H9 (cell line): Measurements from ENCODE around the gene MEF2C. TPM values are rescaled to one million over a fixed set of nuclear protein-coding genes. Genes with fewer than 3 reads are reported as not detected.
A peak's percentile ranks its signal among the peaks of the same experiment; 100 is the strongest.

Source experiments
- DNase-seq: peaks from one replicate; pipeline ENCODE4 v3.0.0-alpha.2; 2017
- H2AFZ ChIP-seq: one replicate; pipeline ENCODE4 v1.6.1; 2013; ENCODE audit warnings: mild to moderate bottlenecking, low read length, control low read depth, moderate library complexity
- H2AK5ac ChIP-seq: 2 replicates; pipeline ENCODE4 v1.6.1; 2013; ENCODE audit warnings: low read length, control low read depth, mixed read lengths; ENCODE audit not compliant: insufficient read length
- H2BK120ac ChIP-seq: one replicate; pipeline ENCODE4 v1.6.1; 2013; ENCODE audit warnings: low read depth, mild to moderate bottlenecking, low read length, control low read depth, inconsistent platforms; ENCODE audit not compliant: poor library complexity, severe bottlenecking
- H2BK12ac ChIP-seq: 2 replicates; pipeline ENCODE4 v1.6.1; 2013; ENCODE audit warnings: low read length, control low read depth, mixed read lengths, low read depth; ENCODE audit not compliant: insufficient read length
- H2BK15ac ChIP-seq: 2 replicates; pipeline ENCODE4 v1.6.1; 2013; ENCODE audit warnings: low read depth, low read length, control low read depth
- H2BK20ac ChIP-seq: one replicate; pipeline ENCODE4 v1.6.1; 2013; ENCODE audit warnings: low read depth, mild to moderate bottlenecking, low read length, control low read depth, inconsistent platforms; ENCODE audit not compliant: poor library complexity, severe bottlenecking
- H2BK5ac ChIP-seq: 2 replicates; pipeline ENCODE4 v1.6.1; 2013; ENCODE audit warnings: low read length, control low read depth, mixed read lengths; ENCODE audit not compliant: insufficient read length
- H3K14ac ChIP-seq: 2 replicates; pipeline ENCODE4 v1.6.1; 2013; ENCODE audit warnings: low read length, control low read depth; ENCODE audit not compliant: insufficient read depth
- H3K18ac ChIP-seq: 2 replicates; pipeline ENCODE4 v1.6.1; 2013; ENCODE audit warnings: low read depth, mild to moderate bottlenecking, mixed read lengths, low read length, control low read depth; ENCODE audit not compliant: insufficient read length
- H3K23ac ChIP-seq: 2 replicates; pipeline ENCODE4 v1.6.1; 2013; ENCODE audit warnings: low read length, control low read depth, mixed read lengths, low read depth; ENCODE audit not compliant: insufficient read length
- H3K23me2 ChIP-seq: 2 replicates; pipeline ENCODE4 v1.6.1; 2013; ENCODE audit warnings: low read depth, mild to moderate bottlenecking, mixed read lengths, low read length, control low read depth; ENCODE audit not compliant: insufficient read length, poor library complexity, severe bottlenecking
- H3K27ac ChIP-seq: 2 replicates; pipeline ENCODE4 v1.5.1; 2013; ENCODE audit warnings: low read length, control low read depth, mixed read lengths, low read depth; ENCODE audit not compliant: insufficient read length
- H3K27me3 ChIP-seq: 2 replicates; pipeline ENCODE4 v1.6.1; 2013; ENCODE audit warnings: low read length, control low read depth, inconsistent platforms; ENCODE audit not compliant: insufficient read depth
- H3K4ac ChIP-seq: 2 replicates; pipeline ENCODE4 v1.6.1; 2013; ENCODE audit warnings: low read depth, mild to moderate bottlenecking, control low read depth, inconsistent platforms, low read length, moderate library complexity
- H3K4me1 ChIP-seq: 2 replicates; pipeline ENCODE4 v1.6.1; 2013; ENCODE audit warnings: low read length, control low read depth, inconsistent platforms; ENCODE audit not compliant: insufficient read depth
- H3K4me2 ChIP-seq: 2 replicates; pipeline ENCODE4 v1.6.1; 2013; ENCODE audit warnings: low read length, control low read depth, mixed read lengths; ENCODE audit not compliant: insufficient read length, insufficient read depth
- H3K56ac ChIP-seq: 2 replicates; pipeline ENCODE4 v1.6.1; 2013; ENCODE audit warnings: low read depth, mild to moderate bottlenecking, mixed read lengths, low read length, control low read depth; ENCODE audit not compliant: insufficient read length
- H3K79me1 ChIP-seq: 2 replicates; pipeline ENCODE4 v1.6.1; 2013; ENCODE audit warnings: low read depth, mild to moderate bottlenecking, moderate library complexity, low read length, control low read depth, inconsistent platforms; ENCODE audit not compliant: insufficient read depth, poor library complexity, severe bottlenecking
- H3K79me2 ChIP-seq: 2 replicates; pipeline ENCODE4 v1.6.1; 2013; ENCODE audit warnings: low read length, control low read depth, inconsistent platforms; ENCODE audit not compliant: insufficient read depth
- H3K9ac ChIP-seq: 2 replicates; pipeline ENCODE4 v1.6.1; 2013; ENCODE audit warnings: low read length, control low read depth, mixed read lengths; ENCODE audit not compliant: insufficient read length; ENCODE audit errors: extremely low read depth
- H3K9me3 ChIP-seq: one replicate; pipeline ENCODE4 v1.6.1; 2013; ENCODE audit warnings: low read depth, low read length, inconsistent platforms; ENCODE audit not compliant: control insufficient read depth
- H3T11ph ChIP-seq: one replicate; pipeline ENCODE4 v1.6.1; 2013; ENCODE audit warnings: mild to moderate bottlenecking, low read length, control low read depth, inconsistent platforms
- H4K20me1 ChIP-seq: one replicate; pipeline ENCODE4 v1.6.1; 2013; ENCODE audit not compliant: control insufficient read depth, insufficient read length, insufficient read depth
- H4K5ac ChIP-seq: 2 replicates; pipeline ENCODE4 v1.6.1; 2013; ENCODE audit warnings: low read depth, mild to moderate bottlenecking, mixed read lengths, low read length, control low read depth; ENCODE audit not compliant: insufficient read length
- H4K8ac ChIP-seq: replicated peaks from 2 replicates; pipeline ENCODE4 v1.6.1; 2013; ENCODE audit warnings: low read length, control low read depth, mixed read lengths, low read depth; ENCODE audit not compliant: insufficient read length
- H4K91ac ChIP-seq: 2 replicates; pipeline ENCODE4 v1.6.1; 2013; ENCODE audit warnings: low read depth, mild to moderate bottlenecking, moderate library complexity, mixed read lengths, low read length, control low read depth; ENCODE audit not compliant: insufficient read length
- H3K27ac Mint-ChIP-seq, 3 experiments: 2 replicates in 2 of 3; 3 replicates in 1 of 3; pipeline ENCODE4 v1.8.0; 2020 to 2021; ENCODE audit warnings: mixed read lengths in 3 of 3, mild to moderate bottlenecking in 1 of 3, moderate library complexity in 1 of 3
- H3K27me3 Mint-ChIP-seq: 2 replicates; pipeline ENCODE4 v1.8.0; 2021; ENCODE audit warnings: low read depth, mild to moderate bottlenecking, moderate library complexity, mixed read lengths
- H3K36me3 Mint-ChIP-seq, 3 experiments: 2 replicates in 2 of 3; 3 replicates in 1 of 3; pipeline ENCODE4 v1.8.0; 2020 to 2021; ENCODE audit warnings: low read depth in 3 of 3, mixed read lengths in 3 of 3; ENCODE audit not compliant: insufficient read depth in 1 of 3
- H3K4me1 Mint-ChIP-seq, 2 experiments: 2 replicates each; pipeline ENCODE4 v1.8.0; 2020; ENCODE audit warnings: mixed read lengths in 2 of 2
- H3K4me3 Mint-ChIP-seq, 2 experiments: 2 replicates in 1 of 2; 3 replicates in 1 of 2; pipeline ENCODE4 v1.8.0; 2020 to 2021; ENCODE audit warnings: mild to moderate bottlenecking in 2 of 2, mixed read lengths in 2 of 2, moderate library complexity in 1 of 2
- H3K9me3 Mint-ChIP-seq, 2 experiments: 2 replicates in 1 of 2; 3 replicates in 1 of 2; pipeline ENCODE4 v1.8.0; 2020; ENCODE audit warnings: mild to moderate bottlenecking in 2 of 2, mixed read lengths in 2 of 2, moderate library complexity in 1 of 2
- CTCF ChIP-seq: fragments of 200-600 bp; sonication (generic); conservative IDR thresholded peaks from 3 replicates; pipeline ENCODE4 v1.8.0; 2021; ENCODE audit warnings: antibody characterized with exemption, mild to moderate bottlenecking
- WGBS: extraction: QIAGEN DNeasy Blood & Tissue Kit; methylation state at CpG from one replicate; pipeline ENCODE4 v1.1.7; 2013; ENCODE audit warnings: missing lambda C conversion rate, low lambda C conversion rate, mixed read lengths; ENCODE audit not compliant: insufficient read length; ENCODE audit errors: extremely low coverage; 5-methylcytosine and 5-hydroxymethylcytosine counted together
- total RNA-seq: library from RNA; stranded (reverse); gene quantifications from 2 replicates; pipeline ENCODE4 v1.2.1, GENCODE V29; 2021

The MEF2C gene
- total RNA-seq, 1 experiment from 2014 or later = 0.11 TPM

- WGBS = no CpG with 5 or more reads among the region's 5 CpGs
- H3K9ac ChIP-seq = no peak overlapping the region
- H4K8ac ChIP-seq = no peak overlapping the region
- Mint-ChIP-seq H3K27ac (no peak overlapping the region), H3K4me3 (no peak overlapping the region), H3K27me3 (no peaks in the 10 kb centered on the region), H3K9me3 (no peaks in the 10 kb centered on the region; a peak in 1 of 5 replicates), H3K36me3 (no peaks in the 10 kb centered on the region), H3K4me1 (peaks cover 5 to 6% of the 10 kb centered on the region in 2 experiments)
- H3K23ac ChIP-seq = no peak overlapping the region
- no peak overlapping the region for H3K56ac ChIP-seq
- no peaks in the 10 kb centered on the region for H3K27me3 ChIP-seq
- no peak overlapping the region for H2BK5ac ChIP-seq
- H2BK20ac ChIP-seq = no peak overlapping the region
- peak overlapping the region; percentile 45 for H2AFZ ChIP-seq
- no peak overlapping the region for H3K4me2 ChIP-seq
- H3K4me1 ChIP-seq = no peaks in the 10 kb centered on the region
- no peaks in the 10 kb centered on the region for H4K20me1 ChIP-seq
- H2BK120ac ChIP-seq = no peak overlapping the region
- no peak overlapping the region for H4K91ac ChIP-seq
- H3K23me2 ChIP-seq = no peaks in the 10 kb centered on the region
- no peaks in the 10 kb centered on the region for H3K9me3 ChIP-seq
- no peak overlapping the region for H2BK12ac ChIP-seq
- H3K27ac ChIP-seq = no peak overlapping the region
- no peaks in the 10 kb centered on the region for H3K79me1 ChIP-seq
- DNase-seq = no peak
- no peak for TF ChIP-seq CTCF
- H3K14ac ChIP-seq = no peak overlapping the region
- no peaks in the 10 kb centered on the region for H3K79me2 ChIP-seq
- H4K5ac ChIP-seq = no peak overlapping the region
- H2BK15ac ChIP-seq = no peak overlapping the region
- H3K4ac ChIP-seq = no peak overlapping the region
- H3T11ph ChIP-seq = no peak overlapping the region
- H3K18ac ChIP-seq = no peak overlapping the region
- H2AK5ac ChIP-seq = no peak overlapping the region
Measured at GRCh38 chr5:88836195-88836838, 46.7 kb downstream of the MEF2C start.
